ENCODE data around the gene TIGD7.
"Not testable (repeated sequence)": the region's sequence is repeated elsewhere in the genome, so short reads cannot be mapped to it uniquely, and the experiment has no call there.

Gene TIGD7

DNA sequence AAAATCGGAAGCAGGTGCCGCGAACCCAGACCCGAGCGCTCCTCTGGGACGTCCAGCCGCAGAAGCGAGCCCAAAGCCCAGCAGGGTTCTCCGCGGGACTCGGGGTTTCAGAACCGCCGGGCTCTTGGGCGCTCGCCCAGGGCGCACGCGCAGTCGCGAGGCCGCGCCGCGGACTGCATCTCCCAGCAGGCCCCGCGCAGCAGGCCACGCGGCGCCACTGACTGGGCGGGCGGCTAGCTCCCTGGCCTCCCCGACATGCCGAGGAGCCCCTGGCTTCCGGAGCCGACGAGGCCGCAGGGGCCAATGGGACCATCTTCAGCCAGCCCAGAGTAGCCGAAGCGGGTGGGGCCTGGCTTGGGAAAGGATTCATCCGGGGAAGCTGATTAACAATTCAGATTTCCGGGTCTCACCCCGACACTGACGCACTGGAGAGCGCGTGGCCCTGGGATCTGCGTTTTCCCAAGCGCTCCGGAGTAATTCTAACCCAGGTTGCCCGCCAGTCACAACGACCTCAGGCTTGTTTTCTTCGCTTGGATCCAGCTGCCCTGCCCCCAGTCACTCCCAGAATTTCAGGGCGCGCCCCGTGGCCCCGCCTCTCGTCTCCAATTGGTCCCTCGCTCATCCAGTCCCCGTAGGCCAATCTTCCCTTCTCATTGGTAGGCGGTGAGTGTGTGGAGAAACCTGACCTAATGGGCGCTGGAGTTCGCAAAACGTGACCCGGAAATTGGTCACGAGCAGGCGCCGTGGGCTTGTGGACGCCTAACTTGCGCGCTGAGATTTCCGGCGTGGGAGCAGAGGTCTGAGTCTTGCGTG, 22.3 kb downstream of the TIGD7 start, which contains the start of gene ZNF263:
TSS of gene ZNF263 (plus strand) at position 762 of the 813 bp plus-strand sequence. CDS start 328 bp downstream, outside the sequence.
- peak; percentile 98 for DNase-seq (ENCODE audit: low read depth)

DNA sequence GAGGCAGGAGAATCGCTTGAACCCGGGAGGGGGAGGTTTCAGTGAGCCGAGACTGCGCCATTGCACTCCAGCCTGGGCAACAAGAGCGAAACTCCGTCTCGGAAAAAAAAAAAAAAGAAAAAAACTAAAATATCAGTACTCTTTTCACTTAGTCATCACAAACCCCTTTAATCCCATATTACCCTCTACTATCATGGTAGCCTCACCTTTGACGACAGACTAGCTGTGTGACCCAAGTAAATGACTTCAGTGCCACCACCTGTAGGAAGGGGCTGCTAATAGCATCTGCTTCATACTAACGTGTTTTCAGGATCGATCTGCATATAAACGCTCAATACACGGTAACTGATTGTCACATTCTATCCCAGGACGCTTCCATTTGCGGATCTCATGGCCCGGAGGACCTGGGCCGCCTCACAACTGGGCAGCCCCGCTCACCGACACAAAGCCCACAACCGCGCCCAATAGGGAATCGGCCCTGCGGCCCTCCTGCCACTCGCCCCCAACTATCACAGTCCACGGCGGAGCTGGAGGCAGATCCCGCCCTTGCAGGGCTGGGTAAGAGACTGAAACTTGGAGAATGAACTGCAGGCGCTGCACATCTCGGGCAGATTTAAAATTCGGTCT, 23.0 kb downstream of the TIGD7 start:
- no peak for DNase-seq (ENCODE audit: low read depth)

DNA sequence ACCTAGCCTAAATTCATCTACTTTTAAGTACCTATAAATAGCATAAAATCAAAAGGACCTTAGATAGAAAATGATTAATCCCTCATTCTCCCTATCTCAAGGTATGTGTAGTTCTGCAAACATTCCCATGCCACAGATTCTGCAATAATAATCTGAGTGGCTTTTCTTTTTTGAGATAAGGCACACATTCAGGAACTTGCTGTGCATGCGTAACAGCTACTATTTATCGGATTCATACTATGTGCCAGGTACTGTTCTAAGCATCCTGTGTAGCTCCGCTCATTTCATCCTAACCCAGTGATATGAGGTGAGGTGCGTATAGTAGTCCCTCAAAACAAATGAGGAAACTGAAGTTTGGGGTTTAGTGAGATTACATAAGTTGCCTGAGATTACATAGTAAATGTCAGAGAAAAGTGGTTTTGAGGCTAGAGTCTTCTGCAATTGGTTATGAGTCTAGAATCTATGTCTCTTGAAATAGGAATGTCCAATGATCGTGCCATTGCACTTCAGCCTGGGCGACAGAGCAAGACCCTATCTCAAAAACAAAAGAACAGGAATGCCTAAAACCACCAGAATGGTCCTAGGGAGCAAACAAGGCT, 23.9 kb downstream of the TIGD7 start:
- DNase-seq (ENCODE audit: low read depth): no peak

DNA sequence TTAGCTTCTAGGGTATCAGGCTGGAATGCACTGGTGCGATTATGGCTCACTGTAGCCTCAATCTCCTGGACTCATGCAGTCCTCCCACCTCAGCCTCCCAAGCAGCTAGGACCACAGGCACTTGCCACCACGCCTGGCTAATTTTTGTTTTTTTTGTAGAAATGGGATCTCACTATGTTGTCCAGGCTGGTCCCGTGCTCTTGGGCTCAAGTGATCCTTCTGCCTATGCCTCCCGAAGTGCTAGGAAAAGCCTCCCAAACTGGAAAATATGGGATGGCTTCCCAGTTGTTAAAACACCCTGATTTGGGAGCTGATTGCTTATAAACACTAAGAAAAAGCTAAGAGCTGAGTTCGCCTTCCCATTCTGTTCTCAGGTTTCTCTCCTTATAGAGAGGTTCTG, 28.6 kb downstream of the TIGD7 start:
- no peak for DNase-seq (ENCODE audit: low read depth)

DNA sequence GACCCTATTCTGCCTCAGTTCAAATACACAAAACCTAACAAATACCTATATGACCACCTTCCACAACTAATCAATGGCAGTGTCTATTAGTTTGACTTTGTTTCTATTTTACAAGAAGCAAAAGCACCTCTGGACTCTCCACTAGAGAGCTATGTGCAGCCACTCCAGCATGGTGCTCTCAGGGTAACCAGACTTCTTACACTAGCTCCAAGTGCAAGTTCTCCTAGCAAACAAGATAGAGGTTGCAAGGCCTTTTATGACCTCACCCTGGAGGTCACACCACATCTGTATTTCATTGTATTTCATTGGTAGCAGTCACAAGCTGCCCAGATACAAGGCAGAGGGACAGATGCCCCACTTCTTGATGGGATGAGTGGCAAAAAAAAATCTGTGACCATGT, 30.3 kb downstream of the TIGD7 start:
- no peak for DNase-seq (ENCODE audit: low read depth)

DNA sequence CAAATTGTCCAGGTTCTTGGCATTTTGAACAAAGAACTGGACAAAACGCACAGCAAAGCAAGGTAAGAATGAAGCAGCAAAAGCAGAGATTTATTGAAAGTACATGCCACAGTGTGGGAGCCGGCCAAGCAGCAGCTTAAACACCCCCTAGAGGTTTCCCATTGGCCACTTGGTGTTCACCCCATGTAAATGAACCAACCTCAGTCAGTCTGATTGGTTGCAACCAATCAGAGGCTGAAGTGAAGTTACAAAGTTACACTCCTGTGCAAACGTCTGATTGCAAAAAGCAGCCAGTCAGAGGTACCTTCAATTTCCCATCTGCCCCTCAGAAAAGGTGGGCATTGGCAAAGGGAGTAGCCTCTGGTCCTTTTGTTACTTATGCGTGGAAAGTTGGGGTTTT, 30.7 kb downstream of the TIGD7 start:
- peak; percentile 38 for DNase-seq (ENCODE audit: low read depth)

DNA sequence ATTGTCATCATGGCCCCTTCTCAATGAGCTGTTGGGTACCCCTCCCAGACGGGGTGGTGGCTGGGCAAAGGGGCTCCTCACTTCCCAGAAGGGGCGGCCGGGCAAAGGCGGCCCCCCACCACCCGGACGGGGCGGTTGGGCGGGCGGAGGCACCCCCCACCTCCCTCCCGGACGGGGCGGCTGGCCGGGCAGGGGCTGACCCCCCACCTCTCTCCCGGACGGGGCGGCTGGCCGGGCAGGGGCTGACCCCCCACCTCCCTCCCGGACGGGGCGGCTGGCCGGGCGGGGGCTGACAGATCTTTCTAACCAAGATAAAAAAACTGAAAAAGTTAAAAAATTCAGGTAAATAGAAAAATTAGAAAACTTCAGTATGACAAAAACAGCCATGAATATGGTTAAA, 33.9 kb downstream of the TIGD7 start:
- not testable (repeated sequence) for DNase-seq (ENCODE audit: low read depth)

DNA sequence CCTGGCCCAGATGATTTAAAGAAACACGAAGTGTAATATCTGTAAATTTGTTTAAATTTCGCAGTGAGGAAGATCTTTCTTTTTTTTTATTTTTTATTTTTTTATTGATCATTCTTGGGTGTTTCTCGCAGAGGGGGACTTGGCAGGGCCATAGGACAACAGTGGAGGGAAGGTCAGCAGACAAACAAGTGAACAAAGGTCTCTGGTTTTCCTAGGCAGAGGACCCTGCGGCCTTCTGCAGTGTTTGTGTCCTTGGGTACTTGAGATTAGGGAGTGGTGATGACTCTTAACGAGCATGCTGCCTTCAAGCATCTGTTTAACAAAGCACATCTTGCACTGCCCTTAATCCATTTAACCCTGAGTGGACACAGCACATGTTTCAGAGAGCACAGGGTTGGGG, 34.5 kb downstream of the TIGD7 start:
- not testable (repeated sequence) for DNase-seq (ENCODE audit: low read depth)

DNA sequence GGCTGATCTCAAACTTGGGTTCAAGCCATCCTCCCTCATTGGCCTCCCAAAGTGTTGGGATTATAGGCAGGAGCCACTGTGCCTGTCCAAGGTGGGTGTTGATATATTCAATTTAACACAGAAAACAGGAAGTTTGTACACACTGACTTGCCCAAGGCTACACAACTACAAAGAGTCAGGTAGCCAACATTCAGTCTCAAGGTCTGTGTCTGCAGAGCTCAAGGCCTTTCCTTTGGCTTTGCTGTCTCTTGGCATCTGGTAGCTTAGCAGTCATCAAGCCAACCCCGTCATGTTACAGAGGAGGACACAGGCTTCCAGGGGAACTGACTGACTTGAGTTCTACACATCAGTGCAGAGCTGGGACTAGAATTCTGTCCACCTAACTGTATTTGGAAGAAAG, 36.9 kb downstream of the TIGD7 start:
- no peak for DNase-seq (ENCODE audit: low read depth)

DNA sequence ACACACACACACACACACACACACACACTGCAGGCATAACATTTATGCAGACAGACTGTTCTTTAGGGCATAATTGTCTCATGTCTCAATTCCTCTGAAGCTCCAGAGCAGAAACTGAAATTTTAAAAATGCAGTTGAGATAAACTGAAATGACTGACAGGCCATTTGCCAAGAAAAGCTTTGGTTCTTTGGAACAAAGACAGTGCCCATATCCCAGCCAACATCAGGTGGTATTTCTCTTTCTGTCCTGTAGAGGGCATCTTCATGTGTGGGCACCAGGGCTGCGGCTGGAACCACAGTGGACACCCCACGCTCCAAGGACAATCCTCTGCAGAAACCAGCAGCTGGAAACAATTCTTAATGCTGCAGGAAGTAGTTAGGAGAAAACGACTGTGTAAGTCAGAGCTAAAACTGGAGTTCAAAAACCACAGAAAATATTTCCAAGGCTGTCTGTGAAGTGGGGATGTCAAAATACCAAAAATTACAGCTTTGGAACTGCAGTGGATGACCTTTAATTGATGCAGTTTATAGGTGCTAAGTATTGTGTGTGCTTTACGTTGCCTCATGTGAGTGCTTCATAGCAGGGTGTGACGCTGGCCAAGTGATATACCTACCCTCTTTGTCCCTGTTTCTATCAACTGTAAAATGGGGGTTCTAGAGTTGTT, 38.2 kb downstream of the TIGD7 start:
- peak; percentile 82 for DNase-seq (ENCODE audit: low read depth)

DNA sequence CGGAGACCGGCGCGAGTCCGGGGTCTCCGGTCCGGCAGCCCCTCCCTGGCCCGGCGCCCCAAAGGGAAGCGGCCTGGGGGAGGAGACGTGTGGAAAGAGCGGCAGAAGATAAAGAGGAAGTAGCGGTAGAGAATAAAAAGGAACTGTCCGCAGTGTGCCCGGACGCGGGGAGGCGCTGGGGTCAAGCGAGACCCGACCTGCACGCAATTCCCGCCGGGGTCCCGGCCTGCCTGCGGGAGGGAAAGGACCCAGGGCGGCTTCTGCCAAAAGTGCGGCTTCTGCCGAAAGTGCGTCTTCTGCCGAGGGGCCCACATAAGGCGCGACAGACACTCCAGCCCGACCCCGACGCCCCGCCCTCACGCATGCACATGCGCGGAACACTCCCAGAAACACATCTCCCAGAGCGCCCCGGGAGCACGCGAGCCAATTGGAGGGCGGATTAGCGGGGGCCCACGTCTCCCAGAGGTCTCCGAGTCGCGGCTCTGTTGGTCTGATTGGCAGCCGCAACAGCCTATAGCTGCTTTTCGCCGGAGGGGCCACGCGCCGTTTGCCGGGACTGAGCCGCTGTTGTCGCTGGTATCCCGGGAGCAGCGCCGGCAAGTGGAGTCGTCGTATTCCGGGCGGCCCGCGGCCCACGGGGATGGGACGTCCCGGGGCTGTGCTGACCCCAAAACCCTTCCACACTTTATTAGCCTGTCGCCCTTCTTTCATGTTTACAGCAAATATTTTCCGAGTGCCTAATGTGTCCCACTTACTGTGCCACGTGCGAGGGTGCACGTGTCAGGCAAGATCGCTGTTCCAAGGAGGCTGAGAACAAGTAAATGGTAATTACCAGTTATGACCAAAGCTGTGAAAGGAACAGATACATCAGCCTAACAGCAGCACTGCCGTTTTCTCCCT, 40.8 kb downstream of the TIGD7 start:
- peak; percentile 98 for DNase-seq (ENCODE audit: low read depth)

DNA sequence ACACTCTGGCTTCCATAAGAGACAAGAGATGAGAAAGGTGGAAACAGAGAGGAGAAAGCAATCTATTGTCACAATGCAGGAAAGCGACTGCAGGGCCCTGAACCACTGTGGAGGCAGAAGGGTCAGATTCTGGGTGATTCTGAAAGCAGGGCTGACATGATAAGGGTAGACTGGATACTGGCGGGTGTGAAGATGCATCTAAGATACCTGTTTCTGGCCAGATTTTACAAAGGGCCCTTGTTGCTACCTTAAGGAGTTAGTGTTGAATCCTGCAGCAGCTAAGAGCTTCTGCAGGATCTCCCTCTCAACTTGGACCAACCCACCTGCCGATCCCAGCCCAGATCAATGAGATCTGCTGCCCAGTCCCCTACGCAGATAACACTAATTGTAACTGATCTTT, 42.7 kb downstream of the TIGD7 start:
- DNase-seq (ENCODE audit: low read depth): no peak

DNA sequence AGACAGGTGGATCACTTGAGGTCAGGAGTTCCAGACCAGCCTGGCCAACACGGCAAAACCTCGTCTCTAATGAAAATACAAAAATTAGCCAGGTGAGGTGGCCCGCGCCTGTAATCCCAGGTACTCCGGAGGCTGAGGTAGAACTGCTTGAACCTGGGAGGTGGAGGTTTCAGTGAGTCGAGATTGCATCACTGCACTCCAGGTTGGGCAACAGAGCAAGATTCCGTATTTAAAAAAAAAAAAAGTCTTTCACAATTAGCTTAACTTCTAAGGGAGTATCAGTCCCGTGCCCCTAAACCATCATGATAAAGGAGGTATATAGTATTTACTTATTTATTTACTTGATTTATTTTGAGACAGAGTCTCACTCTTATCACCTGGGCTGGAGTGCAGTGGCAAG, 45.4 kb downstream of the TIGD7 start:
- no peak for DNase-seq (ENCODE audit: low read depth)

DNA sequence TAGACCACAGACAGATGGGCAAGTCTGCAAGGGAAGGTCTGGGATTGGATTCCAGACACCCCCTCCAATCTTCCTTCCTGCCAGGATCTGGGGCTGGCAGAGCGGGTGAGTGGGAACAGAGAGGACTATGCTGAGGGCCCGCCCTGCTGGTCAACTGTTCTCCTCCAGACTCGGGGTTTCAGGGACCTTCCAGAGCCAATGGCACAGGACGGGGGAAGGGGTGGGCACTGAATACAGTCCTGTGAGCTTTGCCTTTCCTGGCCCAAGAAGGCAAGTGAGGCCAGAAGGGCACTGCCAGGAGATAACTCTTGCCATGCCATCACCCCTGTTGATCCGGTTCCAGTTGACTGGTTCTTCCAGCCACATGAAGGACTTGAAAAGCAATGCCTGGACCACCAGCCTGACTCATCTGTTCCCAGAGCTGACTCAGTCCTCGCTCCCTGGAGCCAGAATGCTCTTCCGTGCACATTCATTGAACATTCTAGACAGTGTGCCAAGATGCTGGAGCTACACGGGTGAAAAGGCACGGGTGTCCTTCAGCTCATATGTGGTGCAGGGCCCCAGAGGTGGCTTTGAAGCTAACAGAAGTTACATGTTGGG, 48.3 kb downstream of the TIGD7 start:
- peak; percentile 32 for DNase-seq (ENCODE audit: low read depth)

DNA sequence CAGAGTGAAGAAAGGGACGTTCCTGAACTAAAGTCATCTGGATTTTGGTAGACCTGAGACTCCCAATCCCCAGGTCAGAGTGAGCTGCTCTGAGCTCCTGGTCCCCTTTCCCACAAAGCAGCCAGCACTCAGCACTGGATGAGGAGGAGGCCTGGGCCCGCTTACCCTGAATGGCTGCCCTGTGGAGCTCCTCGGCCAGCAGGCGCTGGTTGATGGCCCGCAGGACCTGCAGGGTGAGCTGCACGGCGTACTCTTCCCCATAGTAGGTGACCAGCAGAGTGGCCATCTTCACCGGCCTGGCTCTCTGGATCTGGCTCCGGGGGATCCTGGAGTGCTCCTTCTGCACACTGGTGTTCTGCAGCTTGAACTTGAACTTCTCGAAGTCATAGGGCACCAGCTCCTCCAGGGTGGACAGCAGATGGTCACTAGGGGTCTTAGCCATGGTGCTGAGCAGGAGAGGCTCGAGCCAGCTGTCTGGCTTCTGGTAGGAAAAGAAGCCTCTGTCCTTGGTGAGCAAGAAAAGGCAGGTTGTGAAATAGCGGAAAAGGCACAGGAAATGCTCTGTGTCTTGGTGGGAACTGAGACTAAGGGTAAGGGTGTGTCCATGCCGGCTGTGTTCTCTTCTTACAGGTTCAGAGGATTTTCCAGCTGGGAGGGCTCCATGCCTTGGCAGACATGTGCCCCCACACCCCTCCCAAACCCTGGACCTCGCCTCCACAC, 48.9 kb downstream of the TIGD7 start, which contains the start of gene MEFV:
TSS of gene MEFV (minus strand) at position 488 of the 720 bp plus-strand sequence. CDS start at position 442, 46 bp downstream.
- DNase-seq (ENCODE audit: low read depth): peak; percentile 3

DNA sequence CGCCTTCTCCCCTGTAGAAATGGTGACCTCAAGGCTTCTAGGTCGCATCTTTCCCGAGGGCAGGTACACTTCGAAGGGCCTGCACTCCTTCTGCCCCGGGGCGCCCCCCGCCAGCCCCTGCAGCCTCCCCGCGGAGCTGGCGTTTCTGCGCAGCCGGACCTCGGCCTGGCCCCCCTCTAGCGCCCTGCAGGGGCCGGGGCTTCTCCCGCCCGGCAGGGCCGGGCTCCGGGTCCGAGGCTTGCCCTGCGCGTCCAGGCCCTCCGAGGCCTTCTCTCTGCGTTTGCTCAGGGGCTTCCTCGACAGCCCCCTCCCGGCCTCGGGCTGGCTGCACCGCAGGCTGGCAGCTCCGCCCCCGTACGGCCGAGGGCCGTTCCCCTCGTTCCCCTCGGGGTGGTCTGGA, 50.9 kb downstream of the TIGD7 start:
- no peak for DNase-seq (ENCODE audit: low read depth)

DNA sequence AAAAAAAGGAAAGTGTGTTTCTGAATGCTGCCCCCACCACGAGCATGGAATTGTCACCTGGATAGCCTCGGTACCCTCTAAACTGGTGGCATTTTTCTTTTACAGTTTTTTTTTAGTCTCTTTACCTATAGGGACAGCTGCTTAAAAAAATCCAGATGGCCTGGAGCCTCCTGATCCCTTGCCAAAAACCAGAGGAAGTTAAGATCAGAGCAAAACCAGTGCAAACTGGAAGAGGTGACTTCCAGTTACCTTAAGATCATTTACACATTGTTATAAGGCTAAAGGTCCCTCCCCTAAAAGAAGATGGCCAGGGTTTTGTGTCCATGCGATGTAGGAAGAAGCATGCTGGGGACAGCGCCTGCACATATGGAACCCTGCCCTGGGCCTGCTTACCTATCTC, 52.3 kb downstream of the TIGD7 start:
- DNase-seq (ENCODE audit: low read depth): no peak

DNA sequence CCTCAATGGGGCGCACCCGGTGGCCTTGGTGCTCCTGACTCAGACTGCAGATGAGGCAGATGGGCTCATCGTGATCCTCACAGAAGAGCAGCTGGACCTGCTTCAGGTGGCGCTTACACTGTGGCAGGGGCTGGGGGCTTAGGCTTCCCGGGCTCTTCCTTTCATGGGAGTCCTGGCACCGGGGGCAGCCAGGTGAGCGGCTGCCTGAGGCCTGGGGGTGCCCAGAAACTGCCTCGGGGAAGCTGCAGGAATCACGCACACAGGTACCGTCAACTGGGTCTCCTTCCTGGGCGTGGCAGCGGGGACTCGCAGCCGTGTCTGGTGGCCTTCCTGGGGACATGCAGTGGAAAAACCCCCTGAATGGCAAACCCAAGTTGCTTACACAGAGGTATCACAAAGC, 55.8 kb downstream of the TIGD7 start:
- DNase-seq (ENCODE audit: low read depth): no peak

DNA sequence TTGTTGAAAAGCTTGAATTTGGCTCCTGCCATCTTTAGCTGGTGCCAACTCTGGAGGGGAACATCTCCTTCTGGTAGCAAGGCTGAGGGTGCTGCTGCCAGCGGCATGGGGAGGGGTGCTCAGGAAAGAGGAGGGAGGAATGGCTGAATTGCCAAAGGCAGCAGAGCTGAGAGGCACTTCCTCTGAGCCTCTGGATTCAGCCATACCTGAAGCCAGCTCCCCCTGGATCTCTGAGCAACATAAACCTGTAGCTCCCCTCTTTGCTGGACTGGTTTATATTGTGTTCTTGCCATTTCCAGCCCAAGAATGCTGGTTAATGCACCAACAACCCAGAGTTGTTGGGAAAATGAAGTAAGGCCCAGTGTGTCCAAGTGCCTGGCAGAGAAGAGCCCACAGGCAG, 56.2 kb downstream of the TIGD7 start:
- DNase-seq (ENCODE audit: low read depth): no peak

Data from EH (cell line).